ENCODE results near the gene SEPTIN10.

- TF ChIP-seq CTCF (IDR thresholded peaks at IDR 0.05) (no peak), POLR2A (IDR thresholded peaks at IDR 0.05) (no peak), EP300 (IDR thresholded peaks at IDR 0.05) (no peak)
Measured at GRCh38 chr2:109646961-109647360, 33.2 kb upstream of the SEPTIN10 start.

Measured in ovary (tissue), 3 donors.